A549 (cell line): Measurements from ENCODE around the gene SRCIN1. TPM values are rescaled to one million over a fixed set of nuclear protein-coding genes. Genes with fewer than 3 reads are reported as not detected.
A peak's percentile ranks its signal among the peaks of the same experiment; 100 is the strongest.

Source experiments
- ATAC-seq, 2 experiments: fragments of 200-7000 bp in 1 of 2; fragments of >200 bp in 1 of 2; cut with Nextera tagmentation in 1 of 2; cut with Tn5 transposase in 1 of 2; 3 replicates each; pipeline versions ENCODE4 v1.8.0 to v1.9.1; 2018 to 2020; ENCODE audit warnings: mild to moderate bottlenecking in 1 of 2, moderate library complexity in 1 of 2
- CTCF ChIA-PET: fragments of 300-600 bp; sonication (Branson Sonifier 250); formaldehyde crosslinking; extraction: SDS; loops from one replicate; lab custom pipeline; 2021; ENCODE audit warnings: antibody characterized with exemption, inconsistent platforms; lab: Yijun Ruan, JAX
- POLR2A ChIA-PET: fragments of 350-600 bp; formaldehyde crosslinking; extraction: SDS; loops from one replicate; lab custom pipeline; 2021; ENCODE audit warnings: antibody characterized with exemption, inconsistent platforms; lab: Yijun Ruan, JAX
- DNase-seq, 2 experiments: peaks; one replicate each; pipeline versions ENCODE4 v3.0.0 to v3.0.0-alpha.2; 2011 to 2016; ENCODE audit warnings: low read depth in 1 of 2, low spot score in 1 of 2
- FAIRE-seq: peaks from 2 replicates; lab custom pipeline; 2011; peaks lifted over from hg19 to GRCh38; lab: Jason Lieb, UNC
- H3K27ac ChIP-seq, 2 experiments: fragments of >200 bp; sonication (Bioruptor Twin); formaldehyde crosslinking; 3 replicates each; pipeline ENCODE4 v1.5.1; 2016 to 2017
- H3K4me1 ChIP-seq: fragments of >200 bp; sonication (Bioruptor Twin); formaldehyde crosslinking; 3 replicates; pipeline ENCODE4 v1.6.1; 2016
- H3K4me2 ChIP-seq: fragments of >200 bp; sonication (Bioruptor Twin); formaldehyde crosslinking; 3 replicates; pipeline ENCODE4 v1.6.1; 2016
- H3K4me3 ChIP-seq: fragments of >200 bp; sonication (Bioruptor Twin); formaldehyde crosslinking; 3 replicates; pipeline ENCODE4 v1.5.1; 2016
- H3K9me3 ChIP-seq: fragments of >200 bp; sonication (Bioruptor Twin); formaldehyde crosslinking; 3 replicates; pipeline ENCODE4 v1.6.1; 2016
- ATOH8 ChIP-seq: fragments of 250-450 bp; sonication (Bioruptor Pico); IDR thresholded peaks from 2 replicates; pipeline ENCODE4 v1.5.0; 2020; ENCODE audit warnings: low read depth, mild to moderate bottlenecking, moderate library complexity
- BHLHE40 ChIP-seq: IDR thresholded peaks from 2 replicates; pipeline ENCODE4 v1.6.1; 2012; ENCODE audit warnings: low read depth, low read length, inconsistent platforms
- CBX2 ChIP-seq: fragments of 200-600 bp; sonication (generic); IDR thresholded peaks from 2 replicates; pipeline ENCODE4 v1.6.1; 2016; ENCODE audit warnings: low read depth, mild to moderate bottlenecking, borderline replicate concordance
- CBX8 ChIP-seq: fragments of 200-600 bp; sonication (generic); IDR thresholded peaks from 2 replicates; pipeline ENCODE4 v1.6.1; 2016
- CEBPB ChIP-seq, 2 experiments: fragments of >200 bp in 1 of 2; sonication (Bioruptor Twin) in 1 of 2; formaldehyde crosslinking in 1 of 2; IDR thresholded peaks; 2 replicates each; pipeline ENCODE4 v1.6.1; 2012 to 2016
- EHMT2 ChIP-seq: fragments of 200-600 bp; sonication (generic); IDR thresholded peaks from 2 replicates; pipeline ENCODE4 v1.6.1; 2016; ENCODE audit warnings: antibody characterized with exemption, low read depth, mild to moderate bottlenecking, moderate library complexity
- FOSB ChIP-seq: fragments of 250-450 bp; sonication (Bioruptor Pico); IDR thresholded peaks from 2 replicates; pipeline ENCODE4 v1.5.0; 2020; ENCODE audit warnings: mild to moderate bottlenecking, moderate library complexity
- FOSL2 ChIP-seq, 2 experiments: fragments of 450-650 bp in 1 of 2; fragments of >200 bp in 1 of 2; sonication (Bioruptor Twin) in 1 of 2; formaldehyde crosslinking; IDR thresholded peaks; 2 replicates each; pipeline versions ENCODE4 v1.5.0 to v1.6.1; 2016 to 2020; ENCODE audit warnings: mild to moderate bottlenecking in 1 of 2, moderate library complexity in 1 of 2
- FOXS1 ChIP-seq: fragments of 250-450 bp; sonication (Bioruptor Pico); IDR thresholded peaks from 2 replicates; pipeline ENCODE4 v1.5.0; 2020; ENCODE audit warnings: mild to moderate bottlenecking, moderate library complexity
- HOXA7 ChIP-seq: fragments of 250-450 bp; sonication (Bioruptor Pico); IDR thresholded peaks from 2 replicates; pipeline ENCODE4 v1.5.0; 2020; ENCODE audit warnings: mild to moderate bottlenecking, moderate library complexity
- HOXB13 ChIP-seq: fragments of 250-450 bp; sonication (Bioruptor Pico); IDR thresholded peaks from 2 replicates; pipeline ENCODE4 v1.5.0; 2020; ENCODE audit warnings: low read depth, mild to moderate bottlenecking, moderate library complexity
- MYC ChIP-seq: IDR thresholded peaks from 2 replicates; pipeline ENCODE4 v1.6.1; 2012; ENCODE audit warnings: mild to moderate bottlenecking, inconsistent platforms, low read length, improper control_type of control experiment, borderline replicate concordance
- NFE2L2 ChIP-seq: fragments of 150-350 bp; conservative IDR thresholded peaks from 2 replicates; pipeline ENCODE4 v1.6.1; 2014; ENCODE audit warnings: low read length
- NR3C1 ChIP-seq: fragments of >200 bp; sonication (Bioruptor Twin); formaldehyde crosslinking; IDR thresholded peaks from 3 replicates; pipeline ENCODE4 v1.6.1; 2017
- POLR2A ChIP-seq: IDR thresholded peaks from 2 replicates; pipeline ENCODE4 v1.6.1; 2012; ENCODE audit warnings: mild to moderate bottlenecking, low read length
- POLR2AphosphoS2 ChIP-seq: conservative IDR thresholded peaks from 2 replicates; pipeline ENCODE4 v1.6.1; 2012; ENCODE audit warnings: low read length, improper control_type of control experiment, inconsistent platforms
- RAD21 ChIP-seq, 2 experiments: fragments of >200 bp in 1 of 2; sonication (Bioruptor Twin) in 1 of 2; formaldehyde crosslinking in 1 of 2; IDR thresholded peaks in 1 of 2; conservative IDR thresholded peaks in 1 of 2; 2 replicates in 1 of 2; 3 replicates in 1 of 2; pipeline ENCODE4 v1.6.1; 2012 to 2018; ENCODE audit warnings: inconsistent platforms in 1 of 2
- SMC3 ChIP-seq: fragments of >200 bp; sonication (Bioruptor Twin); formaldehyde crosslinking; IDR thresholded peaks from 3 replicates; pipeline ENCODE4 v1.6.1; 2018; ENCODE audit warnings: inconsistent platforms
- USF2 ChIP-seq: fragments of 450-650 bp; IDR thresholded peaks from 2 replicates; pipeline ENCODE4 v1.6.1; 2014; ENCODE audit warnings: antibody characterized with exemption
- ZC3H11A ChIP-seq: fragments of 450-650 bp; IDR thresholded peaks from 2 replicates; pipeline ENCODE4 v1.6.1; 2014; ENCODE audit warnings: antibody characterized with exemption, mild to moderate bottlenecking
- ZFP36 ChIP-seq: fragments of 450-650 bp; IDR thresholded peaks from 2 replicates; pipeline ENCODE4 v1.6.1; 2014; ENCODE audit warnings: borderline replicate concordance; ENCODE audit not compliant: partially characterized antibody
- ZNF302 ChIP-seq: fragments of 250-450 bp; sonication (Bioruptor Pico); IDR thresholded peaks from 2 replicates; pipeline ENCODE4 v1.9.0; 2021; ENCODE audit warnings: inconsistent platforms, mild to moderate bottlenecking, moderate library complexity
- WGBS: methylation state at CpG from one replicate; pipeline ENCODE4 v1.1.6; 2017; ENCODE audit errors: missing lambda C conversion rate; 5-methylcytosine and 5-hydroxymethylcytosine counted together
- polyA plus RNA-seq, 4 experiments: library from polyadenylated mRNA; depleted of rRNA in 3 of 4; stranded (reverse); fragments of >200 nt; fragmentation: RNase III in 1 of 4; extraction: RNeasy Plus Mini Kit Qiagen cat#74134 plus additional on column Dnase treatment in 1 of 4; gene quantifications; 2 replicates in 3 of 4; 3 replicates in 1 of 4; pipeline ENCODE4 v1.2.3, GENCODE V29; 2011 to 2017
- TF ChIP-seq, protein P1 (sequence below): fragments of >200 bp; sonication (Bioruptor Twin); formaldehyde crosslinking; IDR thresholded peaks from 2 replicates; pipeline ENCODE4 v1.6.1; 2016
- TF ChIP-seq, protein P2 (sequence below): fragments of >200 bp; sonication (Bioruptor Twin); formaldehyde crosslinking; IDR thresholded peaks from 3 replicates; pipeline ENCODE4 v1.5.1; 2016

Gene SRCIN1
- polyA plus RNA-seq, 2 of the 4 experiments (the other 2 are of a cell fraction), result 1.4 to 2.1 TPM

DNA sequence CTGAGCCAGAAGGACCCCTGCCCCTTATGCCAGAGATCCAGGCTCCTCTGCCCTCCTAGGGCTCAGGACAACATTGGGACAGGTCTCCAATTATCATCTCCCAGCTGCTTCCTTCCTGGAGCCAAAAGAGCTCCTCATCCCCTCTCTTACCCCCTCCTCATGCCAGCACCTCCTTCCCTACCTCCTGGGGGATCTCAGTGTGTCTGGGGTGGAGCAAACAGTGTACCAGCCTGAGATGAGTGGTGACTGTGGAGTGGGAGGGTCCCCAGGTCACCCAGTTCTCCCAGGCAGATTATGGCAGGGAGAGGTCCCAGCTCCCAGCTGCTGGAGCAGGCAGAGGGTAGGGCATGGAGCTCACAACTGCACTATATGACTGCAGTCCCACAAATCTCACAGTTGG is 23.7 kb downstream of the SRCIN1 start:
- DNase-seq (no peak), ATAC-seq (no peak), FAIRE-seq (no peak)
- Histone ChIP-seq H3K27ac (no peak overlapping the region), H3K4me3 (no peak overlapping the region), H3K4me1 (peaks cover 29% of the 10 kb centered on the region), H3K4me2 (no peak overlapping the region), H3K9me3 (no peaks in the 10 kb centered on the region)
- TF ChIP-seq HOXB13 (CRISPR knock-in tag) (no peak), FOSL2 (IDR thresholded peaks at IDR 0.05) (no peak), FOSL2 (CRISPR knock-in tag; IDR thresholded peaks at IDR 0.05) (no peak), EHMT2 (no peak), NR3C1 (no peak), POLR2A (no peak), FOXS1 (CRISPR knock-in tag) (no peak), RAD21 (conservative IDR thresholded peaks at IDR 0.05 in 1 of 2, IDR thresholded peaks at IDR 0.05 in 1 of 2) (no peak), FOSB (CRISPR knock-in tag) (no peak), ATOH8 (no peak), USF2 (no peak), SMC3 (no peak), CBX8 (no peak), ZNF302 (CRISPR knock-in tag) (no peak), BHLHE40 (no peak)
- TF ChIP-seq, protein P1, sequence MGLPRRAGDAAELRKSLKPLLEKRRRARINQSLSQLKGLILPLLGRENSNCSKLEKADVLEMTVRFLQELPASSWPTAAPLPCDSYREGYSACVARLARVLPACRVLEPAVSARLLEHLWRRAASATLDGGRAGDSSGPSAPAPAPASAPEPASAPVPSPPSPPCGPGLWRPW, result no peak
- POLR2A ChIA-PET, result interaction anchor here (1.5 kb wide), 1 partner anchor 23 kb away, joined by 10 read pairs; no protein-coding TSS in a partner anchor
- CTCF ChIA-PET, result interaction anchor here (0.5 to 33.9 kb wide), 14 partner anchors 10 to 249 kb away, joined by 3 to 948 read pairs (median 4); partner anchors contain the start of gene SRCIN1

DNA sequence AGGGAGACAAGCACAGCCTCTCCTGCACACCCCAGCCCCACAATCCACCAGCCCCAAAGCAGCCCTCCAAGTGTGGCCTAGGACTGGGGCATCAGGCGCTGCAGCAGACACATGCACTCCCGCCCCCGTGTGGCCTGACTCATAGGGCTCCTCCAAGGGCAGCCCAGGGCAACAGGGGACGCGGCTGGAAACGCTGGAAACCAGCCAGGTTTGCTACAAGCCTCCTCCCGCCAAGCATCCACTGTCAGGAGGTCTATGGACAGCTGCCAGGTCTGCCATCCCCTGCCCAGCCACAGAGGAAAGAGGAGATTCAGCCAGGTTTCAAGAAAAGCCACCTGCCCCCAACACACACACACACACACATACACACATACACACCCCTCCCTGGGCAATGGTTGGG is 25.8 kb downstream of the SRCIN1 start:
- 4% methylated on average over 7 of the region's 7 CpGs for WGBS
- FAIRE-seq, result no peak
- Histone ChIP-seq H3K4me3 (no peak overlapping the region), H3K9me3 (no peaks in the 10 kb centered on the region), H3K4me1 (peaks cover 18% of the 10 kb centered on the region)
- CTCF ChIA-PET, result interaction anchor here (1.5 to 33.9 kb wide), 5 partner anchors 25 to 156 kb away, joined by 3 to 948 read pairs (median 190); partner anchors contain the start of gene SRCIN1
- peak; percentile 68 to 80 for DNase-seq
- TF ChIP-seq RAD21 (conservative IDR thresholded peaks at IDR 0.05 in 1 of 2, IDR thresholded peaks at IDR 0.05 in 1 of 2), result peak in 1 of 2 experiments; percentile 37; a peak in 2 of 5 replicates
- TF ChIP-seq FOSL2 (IDR thresholded peaks at IDR 0.05), result no peak
- peak; percentile 57 for TF ChIP-seq FOSL2 (CRISPR knock-in tag; IDR thresholded peaks at IDR 0.05)
- TF ChIP-seq CEBPB (IDR thresholded peaks at IDR 0.05), result no peak
- TF ChIP-seq ZC3H11A, result no peak
- peak; percentile 37; the same call in 2 of the 3 replicates for TF ChIP-seq SMC3
- TF ChIP-seq, protein P2, sequence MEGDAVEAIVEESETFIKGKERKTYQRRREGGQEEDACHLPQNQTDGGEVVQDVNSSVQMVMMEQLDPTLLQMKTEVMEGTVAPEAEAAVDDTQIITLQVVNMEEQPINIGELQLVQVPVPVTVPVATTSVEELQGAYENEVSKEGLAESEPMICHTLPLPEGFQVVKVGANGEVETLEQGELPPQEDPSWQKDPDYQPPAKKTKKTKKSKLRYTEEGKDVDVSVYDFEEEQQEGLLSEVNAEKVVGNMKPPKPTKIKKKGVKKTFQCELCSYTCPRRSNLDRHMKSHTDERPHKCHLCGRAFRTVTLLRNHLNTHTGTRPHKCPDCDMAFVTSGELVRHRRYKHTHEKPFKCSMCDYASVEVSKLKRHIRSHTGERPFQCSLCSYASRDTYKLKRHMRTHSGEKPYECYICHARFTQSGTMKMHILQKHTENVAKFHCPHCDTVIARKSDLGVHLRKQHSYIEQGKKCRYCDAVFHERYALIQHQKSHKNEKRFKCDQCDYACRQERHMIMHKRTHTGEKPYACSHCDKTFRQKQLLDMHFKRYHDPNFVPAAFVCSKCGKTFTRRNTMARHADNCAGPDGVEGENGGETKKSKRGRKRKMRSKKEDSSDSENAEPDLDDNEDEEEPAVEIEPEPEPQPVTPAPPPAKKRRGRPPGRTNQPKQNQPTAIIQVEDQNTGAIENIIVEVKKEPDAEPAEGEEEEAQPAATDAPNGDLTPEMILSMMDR, result peak; percentile 30
- TF ChIP-seq MYC, result no peak
- TF ChIP-seq, all 56 proteins: peak for 4
- ATAC-seq, result peak in 1 of 2 experiments; percentile 68; a peak in 3 of 6 replicates
- POLR2A ChIA-PET, result no interaction called here
- Histone ChIP-seq H3K27ac (peak overlapping the region in 1 of 2 experiments; percentile 22; a peak in 1 of 6 replicates), H3K4me2 (peak overlapping the region; percentile 17; the same call in 1 of the 3 replicates)

DNA sequence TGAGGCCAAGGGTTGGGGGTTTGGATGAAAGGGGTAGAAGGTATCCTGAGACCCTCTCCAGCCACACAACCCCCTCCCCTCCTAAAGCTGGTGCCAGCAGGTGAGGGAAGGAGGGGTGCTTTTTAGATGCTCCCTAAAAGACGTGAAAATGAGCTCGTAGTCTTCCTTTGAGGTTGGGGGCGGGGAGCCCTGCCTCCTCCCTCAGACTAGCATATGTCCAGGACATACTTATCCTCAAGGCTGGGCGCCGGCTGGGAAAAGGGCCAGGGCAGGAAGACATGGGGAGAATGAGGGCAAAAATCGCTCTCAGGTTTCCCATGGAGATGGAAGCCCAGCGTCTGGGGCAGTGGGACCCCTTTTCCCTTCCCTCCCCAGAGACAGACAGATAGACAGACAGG is 26.7 kb downstream of the SRCIN1 start:
- H3K4me2 ChIP-seq, result no peak overlapping the region
- ATAC-seq, result no peak
- H3K4me1 ChIP-seq, result peaks cover 11% of the 10 kb centered on the region
- peak; percentile 57 for TF ChIP-seq ZFP36
- no peak for TF ChIP-seq NFE2L2
- no peak for TF ChIP-seq POLR2AphosphoS2
- TF ChIP-seq CBX2, result no peak
- TF ChIP-seq HOXA7 (CRISPR knock-in tag), result no peak
- TF ChIP-seq RAD21 (conservative IDR thresholded peaks at IDR 0.05 in 1 of 2, IDR thresholded peaks at IDR 0.05 in 1 of 2), result no peak
- no peak for TF ChIP-seq CBX8
- TF ChIP-seq EHMT2, result no peak
- TF ChIP-seq, all 56 proteins: peak for 1
- POLR2A ChIA-PET, result no interaction called here
- 67% methylated on average over 7 of the region's 7 CpGs for WGBS
- H3K9me3 ChIP-seq, result no peaks in the 10 kb centered on the region
- no peak overlapping the region for H3K4me3 ChIP-seq
- CTCF ChIA-PET, result interaction anchor here (1.5 to 33.9 kb wide), 5 partner anchors 25 to 155 kb away, joined by 3 to 948 read pairs (median 190); partner anchors contain the start of gene SRCIN1
- FAIRE-seq (no peak), DNase-seq (no peak)
- H3K27ac ChIP-seq, result no peak overlapping the region
